Lung (tissue), 12 donors: ENCODE results near the gene LUZP1. TPM values are rescaled to one million over a fixed set of nuclear protein-coding genes. Genes with fewer than 3 reads are reported as not detected.
A peak's percentile ranks its signal among the peaks of the same experiment; 100 is the strongest.

Experiments used
- ATAC-seq: fragments of 200-7000 bp; cut with Tn5 transposase; one replicate; pipeline ENCODE4 v1.9.1; 2020; ENCODE audit warnings: moderate number of reproducible peaks; ENCODE audit not compliant: insufficient read depth, low FRiP score
- DNase-seq, 3 donors: peaks; one replicate each; pipeline ENCODE4 v3.0.0-alpha.2; 2013 to 2017
- H3K27ac ChIP-seq, 2 donors: one replicate each; pipeline ENCODE4 v1.5.1; 2013; ENCODE audit warnings: mild to moderate bottlenecking in 2 of 2, moderate library complexity in 2 of 2, control low read depth in 1 of 2, inconsistent platforms in 1 of 2, low read depth in 1 of 2, low read length in 1 of 2
- H3K27me3 ChIP-seq, 3 donors: one replicate each; pipeline ENCODE4 v1.5.1; 2013; ENCODE audit warnings: low read length in 2 of 3; ENCODE audit not compliant: control insufficient read depth in 3 of 3, insufficient read depth in 3 of 3
- H3K36me3 ChIP-seq, 4 donors: one replicate each; pipeline ENCODE4 v1.5.1; 2013; ENCODE audit warnings: low read length in 4 of 4, mild to moderate bottlenecking in 1 of 4, moderate library complexity in 1 of 4; ENCODE audit not compliant: control insufficient read depth in 4 of 4, insufficient read depth in 4 of 4
- H3K4me1 ChIP-seq, 5 donors: one replicate each; pipeline ENCODE4 v1.5.1; 2013; ENCODE audit warnings: low read length in 5 of 5, mild to moderate bottlenecking in 2 of 5, moderate library complexity in 1 of 5; ENCODE audit not compliant: control insufficient read depth in 5 of 5, insufficient read depth in 5 of 5
- H3K4me3 ChIP-seq: one replicate; pipeline ENCODE4 v1.5.1; 2013; ENCODE audit warnings: mild to moderate bottlenecking, control low read depth, moderate library complexity
- H3K9ac ChIP-seq, 2 donors: one replicate each; pipeline ENCODE4 v1.5.1; 2013; ENCODE audit warnings: low read length in 2 of 2, control low read depth in 1 of 2; ENCODE audit not compliant: insufficient read depth in 1 of 2
- H3K9me3 ChIP-seq, 4 donors: one replicate each; pipeline ENCODE4 v1.5.1; 2013; ENCODE audit warnings: low read length in 3 of 4, mild to moderate bottlenecking in 1 of 4, moderate library complexity in 1 of 4; ENCODE audit not compliant: control insufficient read depth in 4 of 4, insufficient read depth in 3 of 4
- WGBS, 2 donors: extraction: QIAGEN DNeasy Blood & Tissue Kit; methylation state at CpG; one replicate each; pipeline ENCODE4 v1.1.7; 2013; 5-methylcytosine and 5-hydroxymethylcytosine counted together
- polyA plus RNA-seq, 2 donors: library from polyadenylated mRNA; stranded (reverse); fragments of 200-250 nt; gene quantifications; one replicate each; pipeline ENCODE4 v1.2.1, GENCODE V29; 2013
- total RNA-seq, 2 donors: library from RNA; depleted of rRNA in 1 of 2; stranded (reverse); fragments of >200 nt in 1 of 2; gene quantifications; one replicate each; pipeline ENCODE4 v1.2.1, GENCODE V29; 2014 to 2021
- TF ChIP-seq, protein P1 (sequence below): IDR thresholded peaks from 2 replicates; pipeline ENCODE4 v1.5.1; 2012; ENCODE audit warnings: mild to moderate bottlenecking; ENCODE audit errors: control extremely low read depth, extremely low read depth
- donor health status: control.
- donor health status: control.
- donor health status: Bipolar disorder and iron deficiency.
- donor health status: healthy.
- donor health status: DM: yes; HTN: yes; CAD: no.

LUZP1 gene
- total and polyA plus RNA-seq, 4 donors = 4.0 to 27.5 (median 17.7) TPM

DNA sequence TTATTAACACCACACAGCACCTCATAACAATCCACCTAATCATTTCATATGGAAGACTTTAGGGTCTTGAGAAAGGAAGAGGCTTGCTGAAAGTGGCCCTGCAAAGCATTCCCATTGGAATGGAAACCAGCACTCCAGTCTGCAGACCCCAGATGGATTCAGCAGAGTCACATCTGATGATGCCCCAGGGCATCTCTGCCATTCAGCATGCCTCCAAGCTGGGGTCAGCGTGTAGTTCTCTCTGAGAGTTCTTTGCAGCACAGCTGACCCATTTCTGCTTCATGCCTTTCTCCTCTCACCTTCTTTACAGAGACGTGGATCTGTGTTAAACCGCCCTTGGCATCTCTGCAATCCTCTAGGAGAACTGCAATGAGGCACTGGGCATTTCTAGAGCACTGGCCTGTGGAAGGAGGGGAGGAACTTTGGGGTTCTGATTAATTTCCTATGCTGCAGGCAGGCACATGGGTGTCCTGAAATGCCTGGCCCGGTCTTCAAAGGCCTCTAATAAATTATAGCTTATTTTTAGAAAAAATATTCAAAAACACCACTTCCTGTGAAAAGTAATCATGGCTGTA lies 2.6 kb upstream of the LUZP1 start:
- Histone ChIP-seq H3K9ac (no peak overlapping the region), H3K27me3 (no peaks in the 10 kb centered on the region), H3K9me3 (no peaks in the 10 kb centered on the region), H3K4me3 (no peak overlapping the region), H3K36me3 (no peaks in the 10 kb centered on the region), H3K27ac (peak overlapping the region in 1 of 2 donors; percentile 24), H3K4me1 (peaks cover 4 to 18% (median 8%) of the 10 kb centered on the region in 5 donors)
- DNase-seq (peak in 1 of 3 donors; percentile 26), ATAC-seq (no peak)
- TF ChIP-seq, protein P1, sequence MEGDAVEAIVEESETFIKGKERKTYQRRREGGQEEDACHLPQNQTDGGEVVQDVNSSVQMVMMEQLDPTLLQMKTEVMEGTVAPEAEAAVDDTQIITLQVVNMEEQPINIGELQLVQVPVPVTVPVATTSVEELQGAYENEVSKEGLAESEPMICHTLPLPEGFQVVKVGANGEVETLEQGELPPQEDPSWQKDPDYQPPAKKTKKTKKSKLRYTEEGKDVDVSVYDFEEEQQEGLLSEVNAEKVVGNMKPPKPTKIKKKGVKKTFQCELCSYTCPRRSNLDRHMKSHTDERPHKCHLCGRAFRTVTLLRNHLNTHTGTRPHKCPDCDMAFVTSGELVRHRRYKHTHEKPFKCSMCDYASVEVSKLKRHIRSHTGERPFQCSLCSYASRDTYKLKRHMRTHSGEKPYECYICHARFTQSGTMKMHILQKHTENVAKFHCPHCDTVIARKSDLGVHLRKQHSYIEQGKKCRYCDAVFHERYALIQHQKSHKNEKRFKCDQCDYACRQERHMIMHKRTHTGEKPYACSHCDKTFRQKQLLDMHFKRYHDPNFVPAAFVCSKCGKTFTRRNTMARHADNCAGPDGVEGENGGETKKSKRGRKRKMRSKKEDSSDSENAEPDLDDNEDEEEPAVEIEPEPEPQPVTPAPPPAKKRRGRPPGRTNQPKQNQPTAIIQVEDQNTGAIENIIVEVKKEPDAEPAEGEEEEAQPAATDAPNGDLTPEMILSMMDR = no peak
- WGBS, 2 donors = 57% methylated on average over 4 of the region's 4 CpGs

DNA sequence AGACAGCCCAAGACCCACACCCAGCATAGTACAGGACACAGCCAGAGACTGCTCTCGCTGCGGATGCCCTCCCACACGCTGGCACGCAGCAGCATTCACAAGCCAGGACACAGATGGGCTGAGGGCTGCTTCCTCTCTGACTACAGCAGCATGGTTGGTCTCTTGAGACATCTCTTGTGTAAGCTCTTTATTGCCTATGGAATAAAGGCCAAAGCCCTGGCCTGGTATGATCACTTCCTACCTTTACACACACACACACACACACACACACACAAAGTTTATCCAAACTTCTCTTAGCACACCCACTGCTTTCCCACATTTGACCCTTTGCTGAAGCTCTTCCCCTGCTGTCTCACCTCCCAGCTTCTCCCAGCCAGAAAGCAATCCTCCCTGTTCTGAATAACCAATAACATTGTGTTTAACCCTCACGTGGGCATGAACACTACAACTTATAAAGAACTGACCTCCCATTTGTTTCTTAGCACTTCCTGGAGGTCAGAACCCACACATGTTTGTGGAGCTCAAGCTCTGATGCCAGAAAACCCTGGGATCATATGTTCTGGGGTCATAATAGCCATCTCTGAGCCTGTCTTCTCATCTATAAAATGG lies 1.2 kb upstream of the LUZP1 start:
- H3K4me3 ChIP-seq = no peak overlapping the region

DNA sequence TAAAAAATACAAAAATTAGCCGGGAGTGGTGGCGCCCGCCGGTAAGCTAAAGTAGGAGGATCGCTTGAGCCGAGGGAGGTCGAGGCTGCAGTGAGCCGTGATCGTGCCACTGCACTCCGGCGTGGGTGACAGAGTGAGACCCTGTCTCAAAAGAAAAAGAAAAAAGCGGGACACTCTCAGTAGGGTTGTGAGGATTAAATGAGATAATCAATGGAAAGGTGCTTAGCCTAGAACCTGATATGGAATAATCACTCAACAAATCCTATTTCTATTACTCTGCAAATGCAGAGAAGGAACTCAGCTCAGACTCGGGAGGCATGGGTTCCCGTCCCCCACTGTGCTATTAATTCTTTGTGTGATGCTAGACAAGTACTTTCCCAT lies 529 bp upstream of the LUZP1 start:
- Histone ChIP-seq H3K4me1 (peaks cover 4 to 18% (median 15%) of the 10 kb centered on the region in 5 donors), H3K27me3 (no peaks in the 10 kb centered on the region), H3K27ac (peak overlapping the region in 1 of 2 donors; percentile 88), H3K36me3 (no peaks in the 10 kb centered on the region), H3K9me3 (no peaks in the 10 kb centered on the region), H3K9ac (no peak overlapping the region), H3K4me3 (no peak overlapping the region)
- DNase-seq = no peak
- 38 to 41% methylated on average over 14 of the region's 14 CpGs for WGBS, 2 donors
- TF ChIP-seq, protein P1 = no peak
- ATAC-seq = no peak

More for the DNA sequence above, 1.2 kb upstream of the LUZP1 start:
- Histone ChIP-seq H3K9me3 (no peaks in the 10 kb centered on the region), H3K4me1 (peaks cover 4 to 18% (median 15%) of the 10 kb centered on the region in 5 donors), H3K36me3 (no peaks in the 10 kb centered on the region), H3K9ac (no peak overlapping the region), H3K27ac (peak overlapping the region; percentile 11 to 76), H3K27me3 (no peaks in the 10 kb centered on the region)
- TF ChIP-seq, protein P1 = no peak
- WGBS, 2 donors = 7 to 25% methylated on average over 5 of the region's 5 CpGs
- DNase-seq (peak; percentile 61 to 71 (median 63)), ATAC-seq (peak; percentile 7)

DNA sequence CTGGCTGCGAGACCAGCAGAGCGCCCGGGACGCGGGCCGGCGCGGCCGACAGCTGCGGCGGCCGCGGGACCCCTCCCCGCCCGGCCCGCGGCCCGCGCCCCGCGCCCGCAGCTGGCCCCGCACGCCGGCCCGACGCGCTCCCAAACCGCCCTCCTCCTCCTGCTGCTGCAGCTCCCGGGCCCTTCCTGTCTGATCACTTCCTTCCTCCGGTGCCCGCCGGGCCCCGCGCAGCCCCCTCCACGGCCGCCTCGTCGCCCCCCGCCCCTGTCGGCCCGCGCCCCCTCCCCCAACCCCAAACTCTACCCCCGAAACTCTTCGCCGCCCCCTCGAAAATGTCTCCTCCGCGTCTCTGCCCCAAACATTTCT lies 594 bp downstream of the LUZP1 start:
- Histone ChIP-seq H3K4me3 (peak overlapping the region; percentile 84), H3K27me3 (no peaks in the 10 kb centered on the region), H3K27ac (peak overlapping the region; percentile 94), H3K4me1 (peaks cover 4 to 21% (median 15%) of the 10 kb centered on the region in 5 donors), H3K9me3 (no peaks in the 10 kb centered on the region), H3K36me3 (no peaks in the 10 kb centered on the region), H3K9ac (peak overlapping the region; percentile 63 to 68)
- ATAC-seq = peak; percentile 49
- DNase-seq = no peak
- 1% methylated on average over 29 to 49 of the region's 49 CpGs for WGBS, 2 donors
- TF ChIP-seq, protein P1 = no peak
